GM12892 (cell line): ENCODE results near the gene HOXC6.

Experiments
- DNase-seq: peaks from one replicate; pipeline ENCODE4 v3.0.0; 2011; ENCODE audit not compliant: insufficient read length
- FAIRE-seq: peaks from 2 replicates; lab custom pipeline; 2011; peaks lifted over from hg19 to GRCh38; lab: Jason Lieb, UNC
- POLR2A ChIP-seq: IDR thresholded peaks from 2 replicates; pipeline ENCODE4 v1.6.1; 2011; ENCODE audit warnings: low read depth, low read length, control low read depth
- POLR2AphosphoS5 ChIP-seq: IDR thresholded peaks from 2 replicates; pipeline ENCODE4 v1.6.1; 2011; ENCODE audit warnings: low read depth, low read length, control low read depth
- TAF1 ChIP-seq: IDR thresholded peaks from 2 replicates; pipeline ENCODE4 v1.6.1; 2011; ENCODE audit warnings: low read depth, mild to moderate bottlenecking, control low read depth, low read length, borderline replicate concordance

Gene HOXC6

DNA sequence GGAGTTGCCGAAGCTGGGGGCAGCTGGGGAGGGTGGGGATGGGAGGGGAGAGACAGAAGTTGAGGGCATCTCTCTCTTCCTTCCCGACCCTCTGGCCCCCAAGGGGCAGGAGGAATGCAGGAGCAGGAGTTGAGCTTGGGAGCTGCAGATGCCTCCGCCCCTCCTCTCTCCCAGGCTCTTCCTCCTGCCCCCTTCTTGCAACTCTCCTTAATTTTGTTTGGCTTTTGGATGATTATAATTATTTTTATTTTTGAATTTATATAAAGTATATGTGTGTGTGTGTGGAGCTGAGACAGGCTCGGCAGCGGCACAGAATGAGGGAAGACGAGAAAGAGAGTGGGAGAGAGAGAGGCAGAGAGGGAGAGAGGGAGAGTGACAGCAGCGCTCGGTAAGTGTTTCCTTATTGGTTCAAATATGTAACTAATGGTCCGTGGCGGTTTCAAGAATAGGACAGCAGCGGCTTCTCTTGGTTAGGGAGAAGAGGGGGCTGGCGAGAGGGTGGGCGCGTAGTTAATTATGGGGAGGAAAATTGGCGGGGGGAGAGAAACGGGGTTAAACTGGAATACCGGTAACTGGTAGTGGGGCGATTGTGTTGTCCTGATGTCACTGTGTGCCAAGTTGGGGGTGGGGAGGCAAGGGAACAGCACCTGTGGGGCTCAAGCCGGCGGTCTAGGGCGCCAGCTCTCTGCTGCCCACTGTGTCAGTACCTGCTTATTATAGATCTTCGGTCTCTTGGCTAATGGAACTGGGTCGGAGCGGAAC is 11.0 kb upstream of the HOXC6 start:
- FAIRE-seq: no peak
- DNase-seq: no peak
- TF ChIP-seq POLR2AphosphoS5: no peak
- TF ChIP-seq POLR2A: no peak
- TF ChIP-seq TAF1: no peak

DNA sequence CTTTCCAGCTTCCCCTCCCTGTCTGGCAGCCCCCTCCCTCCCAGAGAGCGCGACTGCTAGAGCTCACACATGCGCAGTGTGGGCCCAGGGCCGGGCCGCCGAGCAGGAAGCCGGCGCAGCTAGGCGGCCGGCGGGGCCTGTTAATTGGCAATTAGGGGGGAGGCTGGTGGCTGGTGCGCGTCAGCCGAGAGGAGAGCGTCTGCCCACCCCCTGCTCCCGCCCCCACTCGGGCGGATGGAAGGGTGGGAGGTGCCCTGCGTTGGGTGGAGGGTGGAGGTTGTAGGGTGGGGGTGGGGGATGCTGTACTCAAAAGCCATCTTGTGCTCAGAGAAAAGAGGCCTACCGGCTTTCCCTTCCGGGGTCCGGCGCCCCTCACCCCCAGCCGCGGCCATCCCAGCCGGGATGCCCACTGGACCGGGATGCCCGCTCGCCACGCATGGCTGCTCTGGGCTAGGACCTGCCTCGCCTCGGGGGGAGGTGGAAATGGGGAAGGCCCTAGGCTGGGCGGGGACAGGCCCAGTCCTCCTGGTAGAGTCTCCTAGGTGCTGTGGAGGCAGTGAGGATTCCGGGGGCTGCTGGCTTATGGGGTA is 10.3 kb upstream of the HOXC6 start:
- FAIRE-seq (peak; percentile 78), DNase-seq (peak; percentile 93)
- TF ChIP-seq POLR2A (peak; percentile 57; the same call in 1 of the 2 replicates), TAF1 (0 out of 2 replicates have a peak, but pooled peaks have one; percentile 4), POLR2AphosphoS5 (peak; percentile 44; the same call in 1 of the 2 replicates)

DNA sequence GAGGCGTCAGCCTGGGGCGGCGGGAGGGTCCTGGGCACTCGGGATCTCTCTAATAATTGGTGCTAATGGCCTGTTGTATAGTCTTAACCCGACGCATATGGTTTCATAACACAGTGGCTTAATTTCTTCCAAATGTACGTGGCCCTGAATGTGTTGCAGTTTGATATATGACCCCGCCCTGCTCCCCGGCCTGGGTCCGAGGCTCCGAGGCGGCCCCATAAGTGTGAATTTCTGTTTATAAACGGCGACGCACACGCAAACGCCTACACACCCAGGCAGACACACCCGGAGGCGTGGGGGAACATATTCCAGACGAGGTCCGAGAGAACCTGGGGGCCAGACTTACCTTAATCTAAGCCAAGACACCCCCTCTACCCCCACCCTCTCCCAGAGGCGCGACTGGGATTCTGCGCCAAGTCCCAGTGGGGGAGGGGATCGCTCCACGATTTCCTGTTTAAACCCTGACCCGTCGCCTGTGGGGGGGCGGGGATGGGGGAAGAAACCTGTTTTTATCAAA is 9.7 kb upstream of the HOXC6 start:
- FAIRE-seq (peak; percentile 36), DNase-seq (peak; percentile 49)
- TF ChIP-seq POLR2AphosphoS5: no peak
- TF ChIP-seq POLR2A: no peak; the same call in 1 of the 2 replicates
- TF ChIP-seq TAF1: no peak

DNA sequence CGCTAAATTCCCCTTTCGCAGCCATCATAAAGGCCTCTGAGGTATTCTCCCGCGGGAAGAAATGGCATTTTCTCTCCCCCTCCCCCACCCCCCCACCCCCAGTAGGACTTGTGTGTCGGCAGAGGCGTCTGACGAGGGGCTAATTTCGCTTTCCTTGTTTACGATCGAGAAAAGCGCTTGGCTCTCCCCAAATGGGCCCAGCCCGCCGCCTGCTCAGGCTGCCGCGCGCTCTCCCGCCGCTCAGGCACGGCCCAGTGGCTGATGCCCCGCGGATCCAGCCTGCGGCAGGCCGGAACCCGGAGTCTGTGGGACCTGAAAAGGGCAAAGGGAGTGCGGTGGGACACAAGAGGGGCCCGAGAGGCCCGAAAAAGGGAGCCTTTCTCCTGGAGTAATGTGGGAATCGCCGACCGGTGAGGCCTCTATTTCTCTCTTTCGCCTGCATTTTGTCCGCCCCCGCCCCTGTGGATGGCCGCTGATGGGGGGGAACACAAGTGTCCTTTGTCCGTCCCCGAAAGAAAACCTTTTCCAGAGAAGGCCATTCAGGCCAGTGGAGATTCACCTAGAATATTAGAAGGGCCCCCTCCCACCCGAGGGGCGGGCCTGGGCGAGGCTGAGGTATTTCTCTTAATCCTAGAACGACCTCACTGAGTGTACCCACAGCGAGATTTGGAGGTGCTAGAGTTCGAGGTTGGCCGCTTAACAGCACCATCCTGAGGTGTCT is 9.0 kb upstream of the HOXC6 start:
- no peak for DNase-seq
- TF ChIP-seq POLR2A: no peak
- no peak for TF ChIP-seq TAF1
- TF ChIP-seq POLR2AphosphoS5: no peak
- FAIRE-seq: no peak

DNA sequence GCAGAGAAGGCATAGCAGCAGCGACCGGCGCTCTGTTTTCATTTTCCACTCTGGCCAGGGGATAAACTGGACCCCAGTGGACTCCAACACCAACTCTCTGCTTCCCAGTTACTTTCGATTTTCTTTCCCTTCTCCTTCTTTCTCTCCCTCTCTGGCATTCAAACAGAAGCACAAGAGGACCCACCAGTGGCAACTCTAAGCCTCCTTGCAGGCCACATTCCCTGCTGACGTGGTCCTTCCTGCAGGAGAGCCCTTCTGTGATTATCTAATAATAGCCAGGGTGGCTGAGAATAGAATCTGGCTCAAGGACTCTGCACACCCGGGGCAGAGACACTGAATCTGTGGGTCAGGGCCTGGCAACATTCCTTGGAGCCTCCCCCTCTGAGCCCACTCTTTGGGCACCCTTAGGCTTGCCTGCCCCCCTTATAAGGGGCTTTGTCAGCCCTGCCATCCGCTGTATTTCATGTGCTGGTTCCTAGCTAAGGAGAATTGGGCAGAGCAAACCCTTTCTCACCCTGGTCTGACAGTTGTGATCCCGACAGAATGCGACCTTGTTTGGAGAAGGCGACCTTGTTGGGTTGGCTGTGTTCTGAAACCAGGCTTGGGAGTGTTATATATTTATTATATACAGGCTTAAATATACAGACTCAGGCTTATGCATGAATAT is 8.2 kb upstream of the HOXC6 start:
- no peak for FAIRE-seq

DNA sequence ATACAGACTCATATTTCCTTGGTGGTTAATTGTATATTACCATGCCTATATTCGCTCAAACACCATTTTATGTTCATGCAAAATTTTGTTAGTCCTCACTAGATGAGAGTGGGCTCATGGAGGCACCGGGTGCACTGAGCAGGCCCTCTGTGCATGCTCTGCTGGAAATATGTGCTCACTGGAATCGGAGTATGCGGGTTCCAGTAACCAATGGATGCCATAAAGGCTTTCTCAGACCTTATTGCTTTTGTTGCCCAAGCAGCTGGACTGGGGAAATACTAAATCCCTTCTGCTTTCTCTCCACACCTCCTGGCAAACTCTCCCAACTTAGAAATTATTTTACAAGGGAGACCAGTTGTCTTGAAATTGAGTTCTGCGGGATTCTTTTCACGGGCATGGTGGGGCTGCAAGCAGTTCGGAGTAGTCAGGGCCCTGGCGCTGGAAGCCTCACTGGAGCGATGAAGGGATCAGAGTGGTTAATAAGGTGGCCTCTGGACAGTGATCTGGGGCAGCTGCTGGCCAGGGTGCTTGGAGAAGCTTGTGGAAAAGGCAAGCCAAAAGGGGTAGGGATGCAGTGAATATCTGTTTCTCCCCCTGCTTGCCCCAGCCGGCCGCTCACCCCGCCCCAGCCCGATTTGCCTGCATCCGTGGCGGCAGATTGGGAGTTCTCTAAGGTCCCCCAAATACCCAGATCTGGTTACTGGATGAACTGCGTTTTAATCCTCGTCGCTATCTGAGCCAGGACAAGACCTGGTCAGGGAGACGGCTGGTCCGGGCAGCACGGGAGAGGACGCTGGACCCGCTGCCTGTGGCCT is 7.4 kb upstream of the HOXC6 start:
- FAIRE-seq (no peak), DNase-seq (no peak)
- TF ChIP-seq POLR2AphosphoS5 (no peak), TAF1 (no peak), POLR2A (no peak)

More for the DNA sequence above, 8.2 kb upstream of the HOXC6 start:
- no peak for DNase-seq
- TF ChIP-seq POLR2A: no peak
- TF ChIP-seq POLR2AphosphoS5: no peak
- TF ChIP-seq TAF1: no peak

DNA sequence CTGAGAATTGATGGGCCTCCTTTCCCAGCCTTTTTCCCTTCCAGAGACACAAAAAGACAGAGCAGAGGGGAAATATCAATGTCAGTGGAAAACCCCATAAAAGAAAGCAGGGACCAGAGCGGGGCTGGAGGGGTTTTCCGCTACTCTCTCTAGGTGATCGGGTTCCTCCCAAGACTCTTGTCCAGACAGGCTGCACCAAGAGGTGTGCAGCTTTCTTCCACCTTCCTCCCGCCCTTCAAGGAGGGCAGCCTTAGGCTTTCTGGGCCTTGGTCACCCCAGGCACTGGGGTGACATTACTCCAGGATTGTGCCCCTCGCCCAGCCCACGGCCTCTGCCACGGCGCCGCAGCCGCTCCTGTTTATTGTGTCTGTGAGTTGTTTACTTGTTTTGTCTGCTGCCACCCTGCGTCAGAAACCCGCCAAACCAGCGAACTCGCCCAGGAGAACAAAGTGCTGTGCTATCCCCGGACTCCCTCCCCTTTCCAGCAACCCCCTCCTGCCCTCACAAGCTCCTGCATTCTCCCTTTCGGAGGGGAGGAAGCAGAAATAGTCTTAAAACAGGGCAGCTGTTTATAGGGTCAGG is 6.7 kb upstream of the HOXC6 start:
- no peak for DNase-seq
- TF ChIP-seq POLR2A (no peak), POLR2AphosphoS5 (no peak), TAF1 (no peak)
- FAIRE-seq: peak; percentile 79

DNA sequence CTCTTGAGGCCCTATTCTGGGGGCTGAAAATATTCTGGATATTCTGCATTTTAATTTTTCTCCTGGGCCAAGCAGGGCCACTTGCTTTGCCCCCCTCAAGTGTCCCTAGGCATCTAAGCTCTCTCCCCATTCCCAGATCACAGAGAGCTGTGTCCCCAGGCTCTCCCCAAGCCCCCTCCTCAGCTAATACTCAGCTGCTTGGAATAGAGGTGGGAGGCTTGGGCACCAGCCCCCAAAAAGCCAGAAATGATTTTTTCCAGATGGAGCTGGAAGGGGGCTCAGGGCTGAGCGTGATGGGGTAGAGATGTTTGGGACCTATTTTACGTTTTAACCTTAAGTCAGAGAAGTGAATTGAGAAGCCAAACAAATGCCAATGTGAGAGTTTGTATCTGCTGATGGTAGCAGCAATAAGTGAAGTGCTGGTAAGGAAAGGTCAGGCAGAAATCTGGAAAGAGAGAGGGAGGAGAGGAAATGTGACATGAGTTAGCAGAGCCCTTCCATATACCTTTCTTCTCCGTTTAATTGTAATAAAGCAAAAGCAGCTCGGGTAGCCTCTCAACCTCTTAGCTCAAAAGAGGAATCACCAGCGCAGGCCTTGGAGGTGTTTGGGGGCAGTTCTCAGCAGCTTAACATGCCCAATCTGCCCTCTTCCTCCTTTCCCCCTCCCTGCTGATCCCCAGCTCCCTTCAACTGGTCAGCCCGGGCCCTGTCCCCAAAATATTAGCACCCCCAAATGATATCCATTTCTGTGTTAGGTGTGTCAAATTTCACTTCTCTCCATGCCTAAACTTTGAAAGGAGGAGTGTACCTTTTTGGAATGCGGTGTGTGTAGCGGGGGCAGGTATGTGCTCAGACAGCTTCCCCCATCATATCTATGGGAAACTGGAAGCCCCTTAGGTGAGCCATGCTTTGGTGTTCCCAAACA is 5.0 kb upstream of the HOXC6 start:
- no peak for DNase-seq
- no peak for FAIRE-seq
- TF ChIP-seq TAF1: no peak
- no peak for TF ChIP-seq POLR2AphosphoS5

DNA sequence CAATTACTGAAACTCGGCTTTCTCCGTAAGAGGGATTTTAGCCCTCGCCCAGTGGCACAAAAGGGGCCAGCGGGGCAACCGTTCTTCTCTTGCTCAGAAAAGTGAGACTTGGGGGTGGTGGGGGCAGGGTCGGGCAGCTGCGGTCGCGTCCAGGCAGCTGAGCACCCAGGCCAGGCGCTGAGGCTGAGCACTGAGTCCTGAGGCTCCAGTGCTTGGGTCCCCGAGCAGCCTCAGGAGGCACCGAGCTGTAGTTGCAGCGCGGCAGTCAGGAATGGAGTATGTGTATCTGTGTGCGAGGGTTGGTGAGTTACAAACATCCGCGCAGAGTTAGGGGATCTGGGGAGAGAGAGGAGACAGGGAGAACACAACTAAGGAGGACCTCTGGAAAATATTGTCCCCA is 4.1 kb upstream of the HOXC6 start:
- FAIRE-seq (no peak), DNase-seq (no peak)
- TF ChIP-seq TAF1 (no peak), POLR2A (no peak), POLR2AphosphoS5 (no peak)
